Activated CD8-positive, alpha-beta memory T cell treated with anti-CD3 and anti-CD28 coated beads, Interleukin-2, amount 10 ng/mL, durations not matched to agents 7 days and 5 days (primary cell): ENCODE data around the gene PHACTR1. TPM values are rescaled to one million over a fixed set of nuclear protein-coding genes. Genes with fewer than 3 reads are reported as not detected.

ENCODE experiments used
- ATAC-seq: fragments of 150-1000 bp; cut with Tn5 transposase; one replicate; pipeline ENCODE4 v1.10.0; 2021; ENCODE audit warnings: moderate library complexity
- CTCF ChIA-PET: fragments of 350-600 bp; sonication (Branson Sonifier 250); formaldehyde crosslinking; loops from one replicate; lab custom pipeline; 2021; ENCODE audit warnings: antibody characterized with exemption; lab: Charles Lee
- DNase-seq: peaks from one replicate; pipeline ENCODE4 v3.0.0-alpha.2; 2020
- H3K27ac Mint-ChIP-seq: one replicate; pipeline ENCODE4 v1.8.0; 2021; ENCODE audit warnings: mild to moderate bottlenecking, mixed read lengths
- H3K27me3 Mint-ChIP-seq: one replicate; pipeline ENCODE4 v1.8.0; 2021; ENCODE audit warnings: mixed read lengths
- H3K36me3 Mint-ChIP-seq: one replicate; pipeline ENCODE4 v1.8.0; 2021; ENCODE audit warnings: mild to moderate bottlenecking, mixed read lengths
- H3K4me1 Mint-ChIP-seq: one replicate; pipeline ENCODE4 v1.8.0; 2021; ENCODE audit warnings: mixed read lengths
- H3K4me3 Mint-ChIP-seq: one replicate; pipeline ENCODE4 v1.8.0; 2021; ENCODE audit warnings: mild to moderate bottlenecking, moderate library complexity, mixed read lengths
- H3K9me3 Mint-ChIP-seq: one replicate; pipeline ENCODE4 v1.8.0; 2022; ENCODE audit warnings: low read depth, mixed read lengths
- total RNA-seq, 2 experiments: library from RNA; stranded (reverse); gene quantifications; one replicate each; pipeline ENCODE4 v1.2.3, GENCODE V29; 2021

Gene PHACTR1
- total RNA-seq, 2 experiments from 2014 or later, result 0.73 to 2.2 TPM

DNA sequence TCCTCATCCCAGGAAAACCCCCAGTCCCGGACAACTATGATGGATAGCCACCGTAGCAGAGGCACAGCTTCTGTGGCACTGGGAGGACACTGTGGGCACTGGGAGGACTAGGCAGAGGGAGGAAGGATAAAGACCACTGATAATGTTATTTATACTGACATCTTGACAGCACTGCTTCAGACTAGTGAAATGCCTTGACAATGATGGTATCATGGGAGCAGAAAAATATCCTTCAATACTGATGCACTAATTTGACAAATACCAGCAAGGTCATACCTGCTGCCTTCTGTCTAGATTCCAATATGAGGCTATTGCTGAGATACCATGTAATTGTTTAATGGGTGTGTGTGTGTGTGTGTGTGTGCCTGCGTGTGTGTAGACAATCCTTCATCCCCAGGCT lies 148.6 kb downstream of the PHACTR1 start:
- H3K4me1 Mint-ChIP-seq, result no peaks in the 10 kb centered on the region
- H3K27ac Mint-ChIP-seq, result no peak overlapping the region
- no peaks in the 10 kb centered on the region for H3K27me3 Mint-ChIP-seq
- H3K9me3 Mint-ChIP-seq, result no peaks in the 10 kb centered on the region
- H3K36me3 Mint-ChIP-seq, result no peaks in the 10 kb centered on the region
- DNase-seq (no peak), ATAC-seq (no peak)
- no peak overlapping the region for H3K4me3 Mint-ChIP-seq
- CTCF ChIA-PET, result no interaction called here

- DNase-seq (no peak), ATAC-seq (no peak)
- CTCF ChIA-PET, result no interaction called here
- H3K36me3 Mint-ChIP-seq, result no peaks in the 10 kb centered on the region
- H3K4me1 Mint-ChIP-seq, result no peaks in the 10 kb centered on the region
- no peak overlapping the region for H3K4me3 Mint-ChIP-seq
- H3K27me3 Mint-ChIP-seq, result no peaks in the 10 kb centered on the region
- no peak overlapping the region for H3K27ac Mint-ChIP-seq
- no peaks in the 10 kb centered on the region for H3K9me3 Mint-ChIP-seq
Measured at GRCh38 chr6:12865671-12866181, 149.2 kb downstream of the PHACTR1 start.

- Mint-ChIP-seq H3K36me3 (no peaks in the 10 kb centered on the region), H3K27ac (no peak overlapping the region), H3K4me1 (no peaks in the 10 kb centered on the region), H3K4me3 (no peak overlapping the region), H3K9me3 (no peaks in the 10 kb centered on the region), H3K27me3 (peaks cover 6% of the 10 kb centered on the region)
- ATAC-seq, result no peak
- CTCF ChIA-PET, result no interaction called here
- DNase-seq, result no peak
Measured at GRCh38 chr6:12866422-12867029, 150.0 kb downstream of the PHACTR1 start.

DNA sequence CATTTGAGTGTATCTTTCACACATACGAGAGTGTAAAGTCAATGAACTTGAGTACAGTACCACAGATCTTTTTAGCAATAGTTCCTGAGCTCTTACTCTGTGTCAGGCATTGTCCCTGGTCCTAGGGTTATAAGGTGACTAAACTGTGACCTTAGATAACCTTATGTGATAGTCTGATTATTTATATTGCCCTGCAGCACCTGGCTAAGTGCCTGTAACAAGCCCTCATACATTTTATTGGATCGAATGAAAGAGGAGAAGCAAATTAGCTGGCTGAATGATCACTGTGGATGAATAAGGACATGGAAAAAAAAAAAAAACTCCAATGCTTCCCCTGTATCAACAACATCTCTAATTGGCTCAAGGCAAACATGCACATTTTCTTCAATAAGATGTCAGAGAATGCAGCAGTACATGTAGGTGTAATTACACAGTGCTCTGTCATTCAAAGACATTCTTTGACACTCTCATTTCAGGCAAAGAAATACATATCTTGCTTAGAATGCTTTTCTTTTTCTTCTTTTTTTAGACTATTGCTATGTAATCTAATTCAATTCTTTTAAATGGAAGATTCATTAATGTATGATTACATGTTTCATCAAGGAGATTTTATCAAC lies 153.4 kb downstream of the PHACTR1 start:
- no peak for ATAC-seq
- CTCF ChIA-PET, result no interaction called here

DNA sequence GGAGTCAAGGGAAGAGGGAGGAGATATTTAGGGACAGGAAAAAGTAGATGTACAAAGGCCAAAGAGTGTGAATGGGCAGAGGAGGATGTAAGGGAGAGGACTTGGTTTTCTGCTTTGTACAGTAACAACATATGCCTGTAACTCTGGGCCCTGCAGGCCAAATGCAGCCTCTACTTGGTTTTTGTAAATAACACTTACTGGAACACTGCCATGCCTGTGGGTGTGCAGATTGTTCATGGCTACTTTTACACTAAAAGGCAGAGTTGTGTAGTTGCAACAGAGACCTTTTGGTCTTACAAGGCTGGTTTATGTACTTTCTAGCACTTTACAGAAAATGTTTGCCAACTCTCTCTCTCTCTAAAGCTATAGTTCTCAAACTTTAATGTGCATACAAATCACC lies 157.1 kb downstream of the PHACTR1 start:
- DNase-seq (no peak), ATAC-seq (no peak)
- H3K36me3 Mint-ChIP-seq, result no peaks in the 10 kb centered on the region
- no peaks in the 10 kb centered on the region for H3K9me3 Mint-ChIP-seq
- peaks cover 10% of the 10 kb centered on the region for H3K27me3 Mint-ChIP-seq
- CTCF ChIA-PET, result no interaction called here
- H3K4me1 Mint-ChIP-seq, result no peaks in the 10 kb centered on the region
- H3K27ac Mint-ChIP-seq, result no peak overlapping the region
- H3K4me3 Mint-ChIP-seq, result no peak overlapping the region

More for the DNA sequence above, 153.4 kb downstream of the PHACTR1 start:
- H3K4me3 Mint-ChIP-seq, result no peak overlapping the region
- no peaks in the 10 kb centered on the region for H3K9me3 Mint-ChIP-seq
- no peak for DNase-seq
- no peaks in the 10 kb centered on the region for H3K36me3 Mint-ChIP-seq
- H3K27me3 Mint-ChIP-seq, result peaks cover 7% of the 10 kb centered on the region
- no peaks in the 10 kb centered on the region for H3K4me1 Mint-ChIP-seq
- no peak overlapping the region for H3K27ac Mint-ChIP-seq

DNA sequence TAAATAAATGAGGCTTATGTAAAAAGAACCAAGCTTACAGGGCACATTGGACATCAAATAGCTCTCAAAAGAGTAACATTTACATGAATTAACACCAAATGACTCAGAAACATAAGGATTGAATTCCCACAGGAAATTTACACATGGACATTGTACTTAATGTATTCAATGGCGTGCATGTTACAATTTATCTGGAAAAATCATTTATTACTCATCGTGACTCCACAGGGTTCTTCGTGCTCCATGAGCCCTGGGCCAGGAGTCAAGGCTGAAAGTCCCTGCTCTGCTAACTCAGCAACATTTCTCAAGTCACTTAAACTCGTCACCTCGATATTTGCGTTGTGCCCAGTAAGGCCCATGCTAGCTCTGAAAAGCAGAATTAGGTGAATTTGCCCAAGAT lies 158.5 kb downstream of the PHACTR1 start:
- ATAC-seq, result no peak

GRCh38 chr6:12878741-12879140 lies 162.2 kb downstream of the PHACTR1 start:
- ATAC-seq (no peak), DNase-seq (no peak)
- H3K27ac Mint-ChIP-seq, result no peak overlapping the region
- CTCF ChIA-PET, result no interaction called here
- H3K4me1 Mint-ChIP-seq, result no peaks in the 10 kb centered on the region
- H3K27me3 Mint-ChIP-seq, result peaks cover 7% of the 10 kb centered on the region
- no peak overlapping the region for H3K4me3 Mint-ChIP-seq
- H3K36me3 Mint-ChIP-seq, result no peaks in the 10 kb centered on the region
- H3K9me3 Mint-ChIP-seq, result no peaks in the 10 kb centered on the region

More for the DNA sequence above, 158.5 kb downstream of the PHACTR1 start:
- no peaks in the 10 kb centered on the region for H3K4me1 Mint-ChIP-seq
- no peaks in the 10 kb centered on the region for H3K36me3 Mint-ChIP-seq
- no peaks in the 10 kb centered on the region for H3K9me3 Mint-ChIP-seq
- no peak overlapping the region for H3K4me3 Mint-ChIP-seq
- H3K27ac Mint-ChIP-seq, result no peak overlapping the region
- CTCF ChIA-PET, result no interaction called here
- H3K27me3 Mint-ChIP-seq, result peaks cover 14% of the 10 kb centered on the region
- DNase-seq, result no peak

DNA sequence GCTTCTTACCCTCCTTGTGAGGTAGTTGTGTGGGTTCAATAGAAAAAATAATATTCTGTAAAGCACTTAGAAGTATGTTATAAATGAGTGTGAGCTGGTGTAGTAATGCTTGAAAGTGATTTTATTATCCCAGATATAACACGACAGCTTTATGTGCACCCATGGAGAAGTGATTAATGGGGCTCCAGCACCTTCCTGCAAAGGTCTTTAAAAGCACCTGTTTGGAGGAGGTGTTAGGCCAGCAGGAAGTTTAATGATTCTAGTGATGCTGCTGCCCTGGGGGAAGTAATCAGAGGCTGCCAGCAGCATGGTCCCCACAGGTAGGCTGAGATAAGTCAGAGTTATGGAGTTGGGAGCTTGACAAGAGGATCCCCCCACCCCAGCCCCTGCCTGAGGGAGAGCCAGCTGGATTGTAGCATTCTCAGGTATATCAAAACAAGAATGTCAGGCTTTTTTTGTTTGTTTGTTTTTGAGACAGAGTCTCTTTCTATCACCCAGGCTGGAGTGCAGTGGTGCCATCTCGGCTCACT lies 166.3 kb downstream of the PHACTR1 start:
- no peak for DNase-seq
- H3K36me3 Mint-ChIP-seq, result no peaks in the 10 kb centered on the region
- H3K9me3 Mint-ChIP-seq, result no peaks in the 10 kb centered on the region
- CTCF ChIA-PET, result no interaction called here
- no peak for ATAC-seq
- no peak overlapping the region for H3K27ac Mint-ChIP-seq
- no peak overlapping the region for H3K4me3 Mint-ChIP-seq
- H3K4me1 Mint-ChIP-seq, result no peaks in the 10 kb centered on the region
- H3K27me3 Mint-ChIP-seq, result peaks cover 4% of the 10 kb centered on the region

DNA sequence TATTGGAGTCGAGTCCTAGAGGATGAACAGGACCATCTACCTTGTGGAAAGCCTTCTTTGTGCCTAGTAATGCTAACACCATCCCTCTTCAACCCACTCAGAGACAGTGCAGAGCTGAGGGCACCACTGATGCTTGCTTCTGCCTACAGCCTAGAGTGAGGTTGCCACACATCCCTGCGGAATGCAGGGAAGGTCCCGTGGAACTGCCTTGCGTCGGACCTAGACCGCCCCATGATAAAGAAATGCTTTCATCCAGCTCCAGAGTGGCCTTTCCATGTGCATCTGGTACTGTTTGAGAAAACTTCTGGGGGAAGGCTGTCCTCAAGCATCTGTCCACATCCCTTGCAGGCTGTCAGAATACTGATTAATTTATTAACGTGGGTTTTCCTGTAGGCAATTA lies 168.4 kb downstream of the PHACTR1 start:
- no peaks in the 10 kb centered on the region for H3K9me3 Mint-ChIP-seq
- no peaks in the 10 kb centered on the region for H3K36me3 Mint-ChIP-seq
- H3K27ac Mint-ChIP-seq, result no peak overlapping the region
- no peak overlapping the region for H3K4me3 Mint-ChIP-seq
- H3K27me3 Mint-ChIP-seq, result peaks cover 3% of the 10 kb centered on the region
- no peak for ATAC-seq
- CTCF ChIA-PET, result no interaction called here
- no peaks in the 10 kb centered on the region for H3K4me1 Mint-ChIP-seq
- no peak for DNase-seq

- ATAC-seq, result no peak
- H3K27ac Mint-ChIP-seq, result no peak overlapping the region
- no peaks in the 10 kb centered on the region for H3K36me3 Mint-ChIP-seq
- DNase-seq, result no peak
- CTCF ChIA-PET, result no interaction called here
- no peaks in the 10 kb centered on the region for H3K4me1 Mint-ChIP-seq
- H3K4me3 Mint-ChIP-seq, result no peak overlapping the region
- peaks cover 3% of the 10 kb centered on the region for H3K27me3 Mint-ChIP-seq
- peaks cover 5% of the 10 kb centered on the region for H3K9me3 Mint-ChIP-seq
Measured at GRCh38 chr6:12886961-12887775, 170.6 kb downstream of the PHACTR1 start.

DNA sequence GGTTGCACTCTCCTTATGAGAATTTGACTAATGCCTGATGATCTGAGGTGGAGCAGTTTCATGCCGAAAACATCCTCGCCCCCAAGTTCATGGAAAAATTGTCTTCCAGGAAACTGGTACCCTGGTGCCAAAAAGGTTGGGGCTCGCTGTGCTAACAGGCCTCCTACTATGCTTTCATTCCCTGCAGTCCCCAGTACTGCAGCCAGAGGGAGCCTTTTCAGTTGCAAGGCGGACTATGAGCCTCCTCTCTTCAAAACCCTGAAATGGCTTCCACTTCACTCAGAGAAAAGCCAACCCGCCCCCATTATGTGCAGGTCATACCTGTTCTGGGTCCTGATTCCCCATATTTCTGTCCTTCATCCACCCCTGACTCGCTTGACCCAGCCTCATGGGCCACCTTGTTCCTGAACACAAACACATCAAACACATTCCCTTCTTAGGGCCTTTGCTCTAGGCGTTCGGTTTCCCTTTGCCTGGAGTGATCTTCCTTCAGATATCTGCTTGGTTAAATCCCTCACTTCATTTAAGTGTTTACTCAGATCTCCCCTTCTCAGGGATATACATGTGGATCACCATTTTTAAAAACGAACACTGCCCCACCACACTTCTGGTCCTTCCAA lies 173.7 kb downstream of the PHACTR1 start:
- CTCF ChIA-PET, result interaction anchor here (1.0 kb wide), 1 partner anchor 10 kb away, joined by 3 read pairs; no protein-coding TSS in a partner anchor
- ATAC-seq (no peak), DNase-seq (no peak)
- Mint-ChIP-seq H3K27ac (no peak overlapping the region), H3K4me3 (no peak overlapping the region), H3K4me1 (no peaks in the 10 kb centered on the region), H3K27me3 (peaks cover 6% of the 10 kb centered on the region), H3K36me3 (no peaks in the 10 kb centered on the region), H3K9me3 (peaks cover 5% of the 10 kb centered on the region)

DNA sequence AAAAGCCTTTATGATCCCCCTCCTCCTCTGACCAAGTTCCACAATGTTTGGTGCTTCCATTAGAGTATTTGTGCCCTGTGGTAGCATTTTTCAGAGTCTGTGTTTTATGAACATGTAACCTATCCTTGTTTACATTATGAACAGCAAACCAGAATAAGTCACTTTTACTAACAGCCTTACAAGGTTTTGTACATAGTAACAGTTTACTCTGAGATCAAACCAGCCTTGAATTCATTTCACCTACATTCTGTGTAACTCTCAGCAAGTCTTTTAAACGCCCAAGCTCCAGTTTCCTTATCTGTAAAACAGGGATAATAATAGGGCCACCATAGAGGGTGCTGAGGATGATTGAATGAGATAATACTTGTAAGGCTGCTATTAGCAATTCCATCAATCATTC lies 175.0 kb downstream of the PHACTR1 start:
- Mint-ChIP-seq H3K27me3 (peaks cover 6% of the 10 kb centered on the region), H3K4me1 (no peaks in the 10 kb centered on the region), H3K27ac (no peak overlapping the region), H3K36me3 (no peaks in the 10 kb centered on the region), H3K9me3 (peaks cover 5% of the 10 kb centered on the region), H3K4me3 (no peak overlapping the region)
- ATAC-seq (no peak), DNase-seq (no peak)
- CTCF ChIA-PET, result no interaction called here

DNA sequence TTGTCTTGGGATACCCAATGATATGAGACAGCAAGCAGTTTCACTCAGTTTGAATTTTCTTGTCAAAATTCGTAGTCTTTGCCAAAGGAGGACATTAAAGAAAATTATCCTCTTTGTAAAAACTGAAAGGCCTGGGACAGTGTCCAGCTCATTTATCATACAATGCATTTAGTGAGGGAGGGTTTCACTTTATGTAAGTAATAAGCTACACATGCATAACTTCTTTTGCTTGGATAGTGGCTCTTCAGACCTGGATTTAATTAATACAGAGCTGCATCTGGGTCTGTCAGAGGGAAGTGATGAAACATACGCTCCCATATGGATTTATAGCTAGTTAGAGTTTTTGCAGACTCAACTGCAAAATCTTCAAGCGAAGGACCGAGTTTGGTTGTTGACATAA lies 175.6 kb downstream of the PHACTR1 start:
- ATAC-seq (no peak), DNase-seq (no peak)
- CTCF ChIA-PET, result no interaction called here
- peaks cover 8% of the 10 kb centered on the region for H3K27me3 Mint-ChIP-seq
- no peaks in the 10 kb centered on the region for H3K36me3 Mint-ChIP-seq
- H3K9me3 Mint-ChIP-seq, result peaks cover 5% of the 10 kb centered on the region
- no peak overlapping the region for H3K27ac Mint-ChIP-seq
- H3K4me1 Mint-ChIP-seq, result no peaks in the 10 kb centered on the region
- H3K4me3 Mint-ChIP-seq, result no peak overlapping the region
